Astrocyte (in vitro differentiated cells and primary cell): ENCODE measurements around the gene HERPUD1. TPM values are rescaled to one million over a fixed set of nuclear protein-coding genes. Genes with fewer than 3 reads are reported as not detected.

Experiments used
- DNase-seq: peaks from one replicate; pipeline ENCODE4 v3.0.0-alpha.2; 2010; ENCODE audit warnings: low read depth
- FAIRE-seq: peaks from 2 replicates; lab custom pipeline; 2011; peaks lifted over from hg19 to GRCh38; lab: Jason Lieb, UNC
- H2AFZ ChIP-seq: 2 replicates; pipeline ENCODE4 v1.6.0; 2012; ENCODE audit warnings: low read depth, low read length, inconsistent platforms
- H3K27ac ChIP-seq: 2 replicates; pipeline ENCODE4 v1.5.1; 2011; ENCODE audit warnings: low read depth, low read length, inconsistent platforms
- H3K27me3 ChIP-seq: 2 replicates; pipeline ENCODE4 v1.6.0; 2011; ENCODE audit warnings: low read length, inconsistent platforms; ENCODE audit not compliant: insufficient read depth
- H3K36me3 ChIP-seq: 2 replicates; pipeline ENCODE4 v1.5.1; 2011; ENCODE audit warnings: low read length, inconsistent platforms; ENCODE audit not compliant: insufficient read depth
- H3K4me1 ChIP-seq: 2 replicates; pipeline ENCODE4 v1.5.1; 2011; ENCODE audit warnings: low read length, inconsistent platforms; ENCODE audit not compliant: insufficient read depth
- H3K4me2 ChIP-seq: 2 replicates; pipeline ENCODE4 v1.6.0; 2012; ENCODE audit warnings: low read length, inconsistent platforms
- H3K4me3 ChIP-seq: 2 replicates; pipeline ENCODE4 v1.5.1; 2011; ENCODE audit warnings: low read depth, mild to moderate bottlenecking, low read length, inconsistent platforms; ENCODE audit not compliant: insufficient read depth
- H3K79me2 ChIP-seq: 2 replicates; pipeline ENCODE4 v1.6.0; 2012; ENCODE audit warnings: mild to moderate bottlenecking, low read length, inconsistent platforms; ENCODE audit not compliant: insufficient read depth
- H3K9ac ChIP-seq: 2 replicates; pipeline ENCODE4 v1.6.0; 2012; ENCODE audit warnings: mild to moderate bottlenecking, low read length, inconsistent platforms
- H3K9me3 ChIP-seq: 2 replicates; pipeline ENCODE4 v1.5.1; 2012; ENCODE audit warnings: low read depth, mild to moderate bottlenecking, low read length, inconsistent platforms; ENCODE audit not compliant: insufficient read depth
- H4K20me1 ChIP-seq: 2 replicates; pipeline ENCODE4 v1.6.0; 2012; ENCODE audit warnings: low read length, inconsistent platforms; ENCODE audit not compliant: insufficient read depth
- H3K27ac Mint-ChIP-seq: one replicate; pipeline ENCODE4 v1.8.0; 2021; ENCODE audit warnings: mild to moderate bottlenecking, mixed read lengths; ENCODE audit not compliant: unreplicated experiment
- H3K27me3 Mint-ChIP-seq: one replicate; pipeline ENCODE4 v1.8.0; 2021; ENCODE audit warnings: low read depth, mixed read lengths; ENCODE audit not compliant: unreplicated experiment
- H3K36me3 Mint-ChIP-seq: one replicate; pipeline ENCODE4 v1.8.0; 2021; ENCODE audit warnings: low read depth, mixed read lengths; ENCODE audit not compliant: unreplicated experiment
- H3K4me1 Mint-ChIP-seq: one replicate; pipeline ENCODE4 v1.8.0; 2021; ENCODE audit warnings: low read depth, mixed read lengths; ENCODE audit not compliant: unreplicated experiment
- H3K4me3 Mint-ChIP-seq: one replicate; pipeline ENCODE4 v1.8.0; 2021; ENCODE audit warnings: mild to moderate bottlenecking, moderate library complexity, mixed read lengths; ENCODE audit not compliant: unreplicated experiment
- H3K9me3 Mint-ChIP-seq: one replicate; pipeline ENCODE4 v1.8.0; 2021; ENCODE audit warnings: mild to moderate bottlenecking, mixed read lengths; ENCODE audit not compliant: unreplicated experiment
- EZH2 ChIP-seq: IDR thresholded peaks from 2 replicates; pipeline ENCODE4 v1.6.1; 2012; ENCODE audit warnings: mild to moderate bottlenecking, low read length, inconsistent platforms; ENCODE audit not compliant: insufficient read depth
- microRNA-seq: library from miRNA; unstranded; fragments of <30 nt; microRNA quantifications from one replicate; pipeline ENCODE4 v1.2.0, GENCODE V29; 2020
- total RNA-seq: library from RNA; stranded (reverse); gene quantifications from 2 replicates; pipeline ENCODE4 v1.2.1, GENCODE V29; 2021
- TF ChIP-seq, protein P1 (sequence below): IDR thresholded peaks from 2 replicates; pipeline ENCODE4 v1.5.1; 2011; ENCODE audit warnings: low read depth, mild to moderate bottlenecking, inconsistent platforms, low read length, moderate library complexity; ENCODE audit not compliant: insufficient read depth

The HERPUD1 gene
- total RNA-seq, 1 donor from 2014 or later = 234 TPM

DNA sequence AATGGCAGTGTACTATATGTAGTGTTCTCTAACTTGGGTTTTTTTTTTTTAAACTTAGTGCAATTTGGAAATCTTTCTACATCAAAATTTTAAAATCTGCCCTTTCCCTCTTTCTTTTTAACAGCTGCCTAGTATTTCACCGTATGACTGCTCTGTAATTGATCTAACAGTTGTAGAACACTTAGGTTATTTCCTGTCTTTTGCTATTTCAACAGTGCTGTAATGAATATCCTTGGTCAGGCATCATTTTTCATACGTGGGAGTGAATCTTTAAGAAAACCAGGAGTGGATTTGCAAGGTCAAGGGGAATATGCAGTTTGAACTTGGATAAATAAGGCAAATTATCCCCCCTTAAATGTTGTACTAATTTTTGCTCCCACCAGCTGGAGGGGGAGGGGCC is 61.3 kb downstream of the HERPUD1 start:
- Mint-ChIP-seq H3K4me1 (peaks cover 19% of the 10 kb centered on the region), H3K9me3 (peaks cover 3% of the 10 kb centered on the region), H3K27me3 (peaks cover under 1% of the 10 kb centered on the region), H3K4me3 (no peak overlapping the region), H3K27ac (no peak overlapping the region), H3K36me3 (peaks cover 8% of the 10 kb centered on the region)
- Histone ChIP-seq H3K27ac (no peak overlapping the region), H2AFZ (no peak overlapping the region), H3K4me1 (peaks cover 25% of the 10 kb centered on the region), H3K36me3 (no peaks in the 10 kb centered on the region), H3K9me3 (no peaks in the 10 kb centered on the region), H3K9ac (no peak overlapping the region), H3K27me3 (no peaks in the 10 kb centered on the region), H4K20me1 (no peaks in the 10 kb centered on the region), H3K4me3 (no peak overlapping the region), H3K4me2 (no peak overlapping the region), H3K79me2 (peaks cover 51% of the 10 kb centered on the region)
- TF ChIP-seq EZH2 = no peak
- TF ChIP-seq, protein P1, sequence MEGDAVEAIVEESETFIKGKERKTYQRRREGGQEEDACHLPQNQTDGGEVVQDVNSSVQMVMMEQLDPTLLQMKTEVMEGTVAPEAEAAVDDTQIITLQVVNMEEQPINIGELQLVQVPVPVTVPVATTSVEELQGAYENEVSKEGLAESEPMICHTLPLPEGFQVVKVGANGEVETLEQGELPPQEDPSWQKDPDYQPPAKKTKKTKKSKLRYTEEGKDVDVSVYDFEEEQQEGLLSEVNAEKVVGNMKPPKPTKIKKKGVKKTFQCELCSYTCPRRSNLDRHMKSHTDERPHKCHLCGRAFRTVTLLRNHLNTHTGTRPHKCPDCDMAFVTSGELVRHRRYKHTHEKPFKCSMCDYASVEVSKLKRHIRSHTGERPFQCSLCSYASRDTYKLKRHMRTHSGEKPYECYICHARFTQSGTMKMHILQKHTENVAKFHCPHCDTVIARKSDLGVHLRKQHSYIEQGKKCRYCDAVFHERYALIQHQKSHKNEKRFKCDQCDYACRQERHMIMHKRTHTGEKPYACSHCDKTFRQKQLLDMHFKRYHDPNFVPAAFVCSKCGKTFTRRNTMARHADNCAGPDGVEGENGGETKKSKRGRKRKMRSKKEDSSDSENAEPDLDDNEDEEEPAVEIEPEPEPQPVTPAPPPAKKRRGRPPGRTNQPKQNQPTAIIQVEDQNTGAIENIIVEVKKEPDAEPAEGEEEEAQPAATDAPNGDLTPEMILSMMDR = no peak
- FAIRE-seq (no peak), DNase-seq (no peak)

DNA sequence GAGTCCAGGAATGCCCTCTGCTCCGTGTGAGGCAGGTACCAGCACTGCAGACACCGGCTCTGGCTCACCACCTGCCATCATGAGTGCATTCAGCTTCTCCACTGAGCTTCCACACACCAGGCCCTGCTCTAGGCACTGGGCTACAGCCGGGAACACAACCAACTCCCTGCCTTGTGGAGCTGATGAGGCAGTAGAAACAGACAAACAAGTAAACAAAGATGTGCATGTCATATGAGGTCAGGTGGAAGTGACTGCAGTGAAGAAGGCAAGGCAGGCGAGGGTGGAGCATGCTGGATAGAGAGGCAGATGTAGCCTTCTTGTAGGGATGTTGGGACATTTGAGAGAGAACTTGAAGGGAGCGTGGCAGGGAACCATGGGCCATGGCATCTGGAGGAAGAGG is 62.4 kb downstream of the HERPUD1 start:
- TF ChIP-seq, protein P1 = no peak
- no peak for TF ChIP-seq EZH2
- H3K9me3 ChIP-seq = no peaks in the 10 kb centered on the region
- Mint-ChIP-seq H3K9me3 (peaks cover 3% of the 10 kb centered on the region), H3K4me1 (peaks cover 16% of the 10 kb centered on the region), H3K27ac (no peak overlapping the region), H3K36me3 (peaks cover 8% of the 10 kb centered on the region), H3K27me3 (no peaks in the 10 kb centered on the region), H3K4me3 (no peak overlapping the region)
- H4K20me1 ChIP-seq = no peaks in the 10 kb centered on the region
- H3K4me3 ChIP-seq = no peak overlapping the region
- no peak overlapping the region for H3K27ac ChIP-seq
- no peaks in the 10 kb centered on the region for H3K36me3 ChIP-seq
- FAIRE-seq (no peak), DNase-seq (no peak)
- peaks cover 57% of the 10 kb centered on the region for H3K79me2 ChIP-seq
- H2AFZ ChIP-seq = no peak overlapping the region
- H3K4me2 ChIP-seq = no peak overlapping the region
- H3K27me3 ChIP-seq = no peaks in the 10 kb centered on the region
- H3K4me1 ChIP-seq = peaks cover 18% of the 10 kb centered on the region
- H3K9ac ChIP-seq = no peak overlapping the region

Small RNAs within 50 kb of the gene (microRNA-seq; reads per million reads assigned to microRNA genes)
- not detected for gene MIR6863

Other genes with a start within 250 kb of the HERPUD1 start
- 7.0 and 9.7 TPM in 2 replicates for gene MT1X, start 249.7 kb upstream of the HERPUD1 start, total RNA-seq
- gene NUP93, start 202.0 kb upstream of the HERPUD1 start, total RNA-seq = 89.3 and 94.0 TPM in 2 replicates
- gene SLC12A3, start 66.9 kb upstream of the HERPUD1 start, total RNA-seq = 0.07 and 0.18 TPM in 2 replicates
- 0.17 TPM in 1 of 2 replicates, not detected in the other for gene CETP, start 29.8 kb downstream of the HERPUD1 start, total RNA-seq
- gene NLRC5, start 57.4 kb downstream of the HERPUD1 start, total RNA-seq = 29.9 and 33.1 TPM in 2 replicates
- gene CPNE2, start 160.4 kb downstream of the HERPUD1 start, total RNA-seq = 17.0 and 19.3 TPM in 2 replicates